Effector CD8-positive, alpha-beta T cell (primary cell): Measurements from ENCODE around the gene PFKFB2.
A peak's percentile ranks its signal among the peaks of the same experiment; 100 is the strongest.

ENCODE experiments used
- DNase-seq: peaks from one replicate; lab custom pipeline; 2025; lab: John Stamatoyannopoulos, UW

PFKFB2 gene

DNA sequence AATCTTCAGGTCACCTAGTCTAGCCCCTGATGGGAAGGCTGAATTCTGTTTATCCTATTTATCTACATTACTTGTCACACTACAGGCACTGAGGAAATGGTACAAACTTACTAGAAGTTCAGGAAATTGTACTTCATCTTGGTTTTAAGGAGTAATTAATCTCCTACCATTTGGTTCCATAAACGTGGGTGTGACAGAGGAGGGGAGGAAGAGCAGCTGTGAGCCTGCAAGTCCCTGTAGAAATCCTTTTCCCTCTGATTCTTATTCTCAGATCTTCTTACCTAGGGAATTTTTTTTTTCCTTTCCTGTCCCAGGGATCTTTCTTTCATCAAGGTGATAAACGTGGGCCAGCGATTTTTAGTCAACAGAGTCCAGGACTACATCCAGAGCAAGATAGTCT is 14.1 kb downstream of the PFKFB2 start:
- no peak for DNase-seq

DNA sequence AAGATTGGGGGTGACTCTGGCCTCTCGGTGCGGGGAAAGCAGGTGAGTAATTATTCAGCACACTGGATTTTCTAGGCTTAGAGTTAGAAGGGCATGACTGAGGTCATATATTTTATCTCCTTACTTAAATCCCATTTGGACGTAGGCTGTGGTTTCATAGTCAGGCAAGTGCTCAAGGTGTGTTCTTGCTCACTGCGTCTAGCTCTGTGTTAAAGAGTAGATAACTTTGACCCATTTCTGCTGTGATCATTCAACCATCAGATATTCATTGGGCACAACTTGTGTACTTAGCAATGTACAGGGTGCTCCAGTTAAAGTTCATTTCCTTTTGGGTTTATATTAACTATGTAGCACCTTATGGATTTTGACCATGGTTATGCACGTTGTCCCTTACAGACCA is 14.6 kb downstream of the PFKFB2 start:
- DNase-seq = no peak

DNA sequence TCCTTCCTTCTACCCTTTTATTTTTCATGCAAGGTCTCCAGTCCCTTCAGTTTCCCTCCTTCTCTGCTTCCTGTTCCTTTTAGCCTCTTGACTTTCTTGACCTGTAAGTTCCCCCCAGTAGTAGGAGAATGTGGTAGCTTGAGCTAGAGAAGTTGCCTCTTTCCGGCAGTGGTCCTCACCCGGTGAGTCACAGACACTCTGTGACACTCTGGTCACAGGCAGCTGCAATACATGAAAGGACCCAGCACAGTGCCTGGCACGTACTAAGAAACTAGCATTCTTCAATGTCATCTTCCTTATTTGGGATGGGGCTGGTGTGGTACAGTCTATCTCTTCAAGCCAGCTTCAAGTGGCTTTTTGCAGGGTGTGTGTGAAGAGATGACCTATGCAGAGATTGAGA is 16.0 kb downstream of the PFKFB2 start:
- no peak for DNase-seq

DNA sequence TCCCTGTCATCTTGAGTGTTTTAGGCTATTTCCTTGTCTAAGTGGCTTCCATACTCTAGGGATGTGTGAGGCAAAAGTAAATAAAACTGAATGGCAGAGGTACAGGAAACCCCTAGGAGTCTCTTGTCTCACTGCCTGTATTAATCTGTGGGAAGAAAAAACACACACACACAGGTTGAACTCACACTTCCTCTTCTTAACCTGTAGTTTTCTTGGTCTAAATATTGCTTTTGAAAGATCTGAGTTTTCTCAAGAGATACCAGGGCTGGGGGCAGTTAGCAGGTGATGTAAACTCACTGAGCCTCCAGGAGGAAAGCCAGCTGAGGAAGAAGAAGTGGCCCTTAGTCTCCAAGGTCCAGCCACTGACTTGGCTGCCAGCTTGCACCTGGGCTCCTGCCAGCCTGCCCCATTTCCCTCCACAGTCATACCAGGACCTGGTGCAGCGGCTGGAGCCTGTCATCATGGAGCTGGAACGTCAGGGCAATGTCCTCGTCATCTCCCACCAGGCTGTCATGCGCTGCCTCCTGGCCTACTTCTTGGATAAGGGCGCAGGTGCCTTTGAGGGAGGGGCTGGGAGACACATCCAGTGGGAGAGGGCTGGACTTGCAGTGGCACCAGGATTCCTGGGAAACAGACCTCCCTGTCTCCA is 16.9 kb downstream of the PFKFB2 start:
- no peak for DNase-seq

DNA sequence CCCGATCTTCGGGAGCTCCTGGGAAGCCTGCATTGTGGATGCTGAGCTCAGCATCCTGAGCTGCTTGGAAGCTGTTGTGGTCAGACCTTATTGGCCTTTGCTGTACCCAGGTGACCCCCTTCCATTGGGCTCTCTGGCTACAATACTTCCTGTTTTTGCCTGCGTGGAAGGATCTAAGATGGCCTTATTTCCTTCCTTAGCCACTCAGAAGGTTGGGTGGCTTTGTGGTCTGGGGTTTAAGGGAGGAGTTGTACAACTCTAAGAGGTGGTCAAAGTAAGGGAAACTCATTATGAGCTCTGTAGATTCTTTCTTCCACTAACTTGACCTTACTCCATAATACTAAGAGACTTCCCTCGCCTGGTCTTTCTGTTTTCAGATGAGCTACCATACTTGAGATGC is 17.7 kb downstream of the PFKFB2 start:
- no peak for DNase-seq

DNA sequence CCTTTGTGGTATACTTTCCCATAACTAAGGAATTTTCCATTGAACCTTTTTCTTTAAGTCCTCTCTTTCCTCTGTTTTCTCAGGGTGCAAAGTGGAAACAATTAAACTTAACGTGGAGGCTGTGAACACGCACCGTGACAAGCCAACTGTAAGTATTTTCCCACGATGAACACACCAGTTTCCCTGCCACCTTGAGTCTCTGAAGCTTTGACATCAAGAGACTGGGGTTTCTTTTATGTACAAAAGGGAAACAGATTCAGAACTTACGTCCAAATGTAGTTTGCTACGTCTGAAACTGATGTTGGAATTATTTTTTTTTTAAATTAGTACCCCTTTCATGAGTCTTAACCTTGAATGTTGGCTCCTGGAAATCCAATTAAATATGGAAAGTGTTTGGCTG is 18.4 kb downstream of the PFKFB2 start:
- peak; percentile 4 for DNase-seq

DNA sequence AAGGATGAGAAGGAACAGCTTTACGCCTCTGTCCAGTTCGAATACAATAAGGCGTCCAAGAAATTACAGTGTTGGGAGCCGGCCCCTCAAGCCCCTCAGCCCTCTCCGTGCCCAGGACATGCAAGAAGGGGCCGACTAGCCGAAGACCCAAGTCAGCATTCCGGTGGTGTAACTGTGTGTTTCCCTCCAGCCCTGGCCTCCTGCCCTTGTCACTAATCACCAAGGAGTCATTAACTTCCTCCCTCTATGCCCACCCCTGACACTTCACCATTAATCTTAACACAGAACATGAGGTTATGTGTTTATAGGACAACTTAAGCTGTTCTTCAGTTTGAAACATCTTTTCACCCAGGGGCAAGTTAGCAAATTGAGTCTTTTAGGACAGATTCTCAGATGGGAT is 19.2 kb downstream of the PFKFB2 start:
- no peak for DNase-seq

DNA sequence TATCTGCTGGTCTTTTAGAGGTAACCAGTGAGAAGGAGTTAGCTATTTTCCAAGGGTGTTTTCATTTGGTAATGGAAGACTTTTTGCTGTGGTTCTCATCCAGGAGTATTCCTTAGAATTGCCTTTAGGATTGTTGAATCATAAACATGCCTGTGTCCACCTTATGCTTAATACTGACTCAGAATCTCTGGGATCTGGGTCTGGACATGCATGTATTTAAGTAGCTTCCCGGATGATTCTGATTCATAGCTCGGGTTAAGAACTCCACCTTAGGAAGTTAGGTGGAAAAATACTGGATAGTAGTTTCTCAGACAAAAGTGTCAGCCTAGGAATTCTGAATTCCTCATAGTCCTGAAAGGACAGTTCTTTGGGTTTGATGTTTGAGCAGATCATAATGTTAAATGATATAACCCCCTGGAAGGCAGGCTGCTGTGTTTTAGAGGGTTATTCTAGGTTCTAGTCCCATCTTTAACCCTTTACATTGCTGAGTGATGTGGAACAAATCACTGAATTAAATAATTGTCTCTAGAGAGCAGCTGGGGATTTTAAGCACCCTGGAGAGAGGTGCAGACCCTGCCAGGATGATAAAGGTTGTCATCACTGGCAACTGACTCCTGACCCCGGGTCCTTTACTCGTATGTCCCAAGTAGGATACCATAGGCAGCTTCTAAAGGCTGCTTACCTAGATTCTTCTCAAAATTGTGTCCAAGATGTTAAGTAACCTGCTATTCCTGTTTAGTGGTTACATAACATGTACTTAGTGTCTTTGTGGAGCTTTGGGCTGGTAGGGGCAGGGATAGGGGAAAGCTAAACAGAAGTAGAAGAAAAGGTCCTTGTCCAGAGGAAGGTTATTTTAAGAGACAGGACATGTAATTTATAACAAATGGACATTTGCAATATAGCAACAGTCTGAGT is 21.1 kb downstream of the PFKFB2 start:
- no peak for DNase-seq

DNA sequence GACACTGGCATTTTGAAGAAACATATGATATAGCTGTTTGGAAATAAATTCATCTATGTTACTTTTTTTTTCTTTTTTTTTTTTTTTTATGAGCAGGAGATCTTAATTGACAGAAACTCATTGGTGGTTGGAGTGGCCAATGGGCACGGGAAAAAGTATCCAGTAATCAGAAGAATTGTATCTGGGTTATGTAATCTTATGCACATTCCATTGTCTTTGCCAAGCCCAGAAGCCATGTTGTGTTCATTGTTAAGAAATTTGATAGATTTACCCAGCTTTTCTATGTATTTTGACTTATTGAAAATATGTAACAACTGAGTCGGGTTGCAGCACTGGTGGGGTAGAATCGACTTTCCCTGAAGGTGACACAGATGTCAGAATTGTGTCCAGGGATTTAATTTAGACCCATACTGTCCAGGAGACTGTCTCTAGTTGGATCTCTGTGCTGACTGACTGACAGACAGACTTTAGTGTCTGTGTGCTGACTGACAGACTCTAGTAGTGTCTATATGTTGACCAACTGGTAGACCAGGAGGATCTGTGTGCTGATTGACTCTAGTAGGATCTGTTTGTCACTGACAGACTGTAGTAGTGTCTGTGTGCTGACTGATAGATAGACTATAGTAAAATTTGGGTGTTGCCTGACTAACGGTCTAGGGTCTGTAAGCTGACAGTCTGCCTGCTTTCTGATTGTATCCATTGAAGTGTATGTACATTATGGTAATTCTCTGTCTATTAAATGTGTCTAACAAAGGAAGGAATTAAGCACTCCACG is 23.3 kb downstream of the PFKFB2 start:
- no peak for DNase-seq

DNA sequence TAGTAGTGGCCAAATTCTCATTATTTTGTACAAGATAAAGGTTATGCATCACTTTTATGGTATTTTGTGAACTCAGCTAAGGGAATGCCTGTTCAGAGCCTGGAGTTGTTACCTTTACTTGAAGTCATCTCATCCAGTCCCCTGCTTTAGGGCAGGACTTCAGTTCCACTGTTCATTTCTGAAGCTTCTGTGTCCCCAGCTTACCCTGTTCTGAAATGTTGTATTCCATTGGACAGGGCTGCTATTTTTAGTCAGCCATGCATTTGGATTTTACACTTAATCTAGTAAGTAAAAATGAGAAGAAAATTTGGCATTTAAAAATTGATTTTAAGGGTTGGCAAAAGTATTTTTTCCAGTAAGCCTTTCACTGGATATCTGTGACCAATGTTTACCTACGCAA is 23.9 kb downstream of the PFKFB2 start:
- no peak for DNase-seq

DNA sequence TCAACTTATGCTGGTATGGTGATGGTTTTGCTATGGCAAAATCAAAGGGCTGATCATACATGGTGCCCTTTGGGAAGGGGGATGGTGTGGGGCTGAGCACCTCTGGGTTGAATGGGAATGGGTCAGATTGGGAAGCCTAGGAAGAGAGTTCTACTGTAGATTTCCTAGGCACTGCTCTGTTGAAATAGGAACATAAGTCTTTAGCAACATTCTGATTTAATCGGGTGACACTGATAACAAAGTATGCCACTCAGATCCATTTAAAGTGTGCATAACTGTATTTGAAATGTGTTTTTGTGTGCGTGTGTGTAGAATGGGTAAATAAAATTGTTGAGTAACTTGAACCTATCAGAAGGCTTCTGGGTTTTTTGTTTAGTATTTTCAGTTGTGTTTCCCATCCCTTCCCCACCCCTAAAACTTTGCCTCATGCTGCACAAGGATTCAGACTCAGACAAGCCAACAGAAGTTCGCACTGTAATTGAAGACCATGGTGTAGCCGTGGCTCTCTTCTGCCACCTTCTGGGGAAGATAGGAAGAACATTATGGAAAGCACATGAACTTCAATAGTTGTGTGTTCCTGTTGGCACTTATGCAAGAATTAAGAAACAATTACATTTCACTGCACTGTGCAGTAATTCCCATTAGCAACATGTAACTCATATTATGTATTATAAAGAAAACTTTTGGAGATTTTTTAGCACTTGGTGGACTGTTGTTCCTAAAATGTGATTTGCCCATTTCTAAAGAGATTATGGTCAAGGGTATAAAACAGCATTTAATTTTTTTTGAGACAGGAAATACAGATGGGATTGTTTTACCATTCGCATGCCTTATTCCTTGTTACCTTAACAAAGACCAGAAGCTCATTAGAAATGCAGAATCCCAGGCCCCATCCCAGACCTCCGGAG is 24.6 kb downstream of the PFKFB2 start:
- DNase-seq = peak; percentile 38

DNA sequence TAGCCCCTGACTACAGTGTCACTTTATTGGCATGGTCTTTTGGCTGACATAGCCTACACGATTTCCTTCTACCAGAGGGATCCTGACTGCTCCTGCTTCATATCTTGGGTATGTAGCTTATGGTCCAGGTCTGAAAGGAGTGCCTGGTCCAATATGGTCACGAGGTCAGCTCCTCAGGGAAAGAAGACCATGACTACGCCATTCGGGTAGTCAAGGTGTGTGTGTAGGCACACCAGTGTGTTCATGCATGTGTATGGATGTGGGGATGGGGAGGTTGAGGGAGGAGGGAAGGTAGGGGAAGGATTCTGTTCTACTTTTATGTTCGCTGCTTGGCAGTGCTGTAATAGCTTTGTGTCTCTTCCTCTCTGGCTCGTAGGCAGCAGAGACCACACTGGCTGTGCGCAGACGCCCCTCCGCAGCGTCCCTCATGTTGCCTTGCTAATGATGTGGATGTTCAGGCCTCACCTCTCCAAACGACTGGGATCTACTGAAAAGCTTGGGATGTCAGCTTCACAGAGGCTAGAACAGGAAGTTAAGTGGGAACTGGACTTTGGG is 25.6 kb downstream of the PFKFB2 start:
- no peak for DNase-seq

DNA sequence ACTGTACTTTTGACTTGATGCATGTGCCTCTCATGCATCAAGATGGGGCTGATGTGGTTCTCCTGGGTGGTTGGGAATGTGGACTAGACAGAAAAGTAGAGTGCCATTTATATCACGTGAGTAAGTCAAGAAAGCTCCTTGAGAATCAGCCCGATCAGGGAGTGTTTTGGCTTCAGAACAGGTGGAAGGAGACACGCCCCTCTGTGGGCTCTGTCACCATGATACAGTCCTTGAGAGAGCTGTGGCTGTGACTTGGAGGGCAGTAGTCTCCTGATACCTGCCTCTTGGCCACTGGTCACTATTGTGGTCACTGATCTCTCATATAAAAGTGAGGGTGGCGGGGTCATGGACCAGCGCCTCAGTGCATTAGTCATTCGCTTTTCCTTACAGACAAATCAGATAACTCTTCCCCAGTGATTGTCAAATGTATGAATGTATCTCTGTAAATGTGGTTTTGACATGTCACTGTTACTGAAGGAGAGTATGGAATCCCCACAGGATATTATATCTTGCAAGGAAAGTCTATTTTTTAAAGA is 26.7 kb downstream of the PFKFB2 start:
- DNase-seq = no peak

DNA sequence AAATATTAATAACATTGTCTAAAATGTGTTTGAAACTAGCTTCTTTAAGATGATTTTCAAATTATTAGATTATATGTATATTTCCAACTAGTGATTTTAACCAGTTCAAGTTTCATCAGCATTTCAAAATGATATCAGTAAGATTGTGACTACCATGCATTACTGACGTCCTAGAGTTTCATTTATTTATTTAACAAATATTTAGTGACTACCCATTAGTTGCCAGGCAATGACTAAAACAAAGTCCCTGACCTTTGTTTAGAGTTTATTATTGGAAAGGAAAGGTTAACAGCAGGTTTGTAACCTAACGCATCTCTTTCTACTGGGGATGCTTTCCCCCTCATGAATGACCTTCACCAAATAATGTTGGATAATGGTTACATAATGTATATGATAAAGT is 28.0 kb downstream of the PFKFB2 start:
- no peak for DNase-seq

DNA sequence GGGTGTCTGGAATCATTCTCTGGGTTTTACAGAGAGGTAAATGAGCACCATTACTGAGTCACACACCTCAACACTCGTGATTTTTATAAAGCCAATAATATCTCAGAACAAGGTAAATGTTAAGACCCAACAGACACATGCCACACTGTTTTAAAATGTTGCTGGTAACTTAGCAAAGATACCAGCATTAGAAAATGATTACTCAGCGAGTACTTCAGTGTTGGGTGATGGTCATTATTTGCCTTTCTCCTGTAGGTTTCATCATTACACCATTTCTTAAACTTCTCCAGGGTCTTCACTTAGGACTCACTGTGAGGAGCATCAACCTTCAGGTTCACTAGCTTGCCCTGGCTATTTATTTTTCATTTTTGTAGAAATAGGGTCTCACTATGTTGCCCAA is 28.7 kb downstream of the PFKFB2 start:
- DNase-seq = no peak

DNA sequence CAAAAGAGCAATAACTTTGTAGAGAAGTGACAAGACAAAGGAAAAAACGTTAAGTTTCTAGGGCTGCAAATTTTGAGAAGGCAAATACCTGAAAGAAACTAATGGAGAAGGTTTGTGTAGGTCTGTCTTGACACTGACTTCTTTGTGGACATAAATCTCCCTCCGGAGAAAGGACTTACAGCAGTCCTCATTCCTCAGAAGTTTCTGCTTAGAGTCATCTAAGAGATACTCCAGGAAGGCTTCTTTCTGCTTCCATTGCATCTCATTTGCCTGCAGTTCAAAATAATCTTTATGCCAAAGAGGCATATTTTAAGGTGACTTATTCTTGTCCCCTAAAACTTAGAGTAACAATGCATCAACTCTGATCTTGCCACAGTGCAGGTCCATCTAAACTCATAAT is 31.2 kb downstream of the PFKFB2 start:
- no peak for DNase-seq

DNA sequence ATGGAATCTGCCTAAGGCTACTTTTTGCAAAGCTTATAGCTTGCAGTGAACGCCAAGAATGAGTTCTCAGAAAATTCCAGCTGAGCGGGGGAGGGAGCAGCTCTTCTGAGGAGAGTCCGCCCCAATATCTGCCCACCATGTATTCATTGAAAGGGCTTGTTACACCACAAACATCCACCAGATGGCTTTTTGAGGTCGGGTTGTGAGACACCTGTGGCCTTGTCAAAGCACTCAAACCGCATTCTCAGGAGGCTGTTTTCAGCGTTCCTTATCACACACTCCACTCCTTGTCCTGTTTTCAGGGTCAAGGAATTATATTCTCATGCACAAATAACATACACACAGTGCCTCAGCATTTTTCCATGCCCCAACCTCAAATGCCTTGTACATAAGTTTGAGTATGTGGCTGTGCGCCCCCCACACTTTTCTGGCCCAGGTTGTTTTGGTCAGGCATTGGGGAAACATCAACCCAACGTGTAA is 31.7 kb downstream of the PFKFB2 start:
- peak; percentile 30 for DNase-seq

DNA sequence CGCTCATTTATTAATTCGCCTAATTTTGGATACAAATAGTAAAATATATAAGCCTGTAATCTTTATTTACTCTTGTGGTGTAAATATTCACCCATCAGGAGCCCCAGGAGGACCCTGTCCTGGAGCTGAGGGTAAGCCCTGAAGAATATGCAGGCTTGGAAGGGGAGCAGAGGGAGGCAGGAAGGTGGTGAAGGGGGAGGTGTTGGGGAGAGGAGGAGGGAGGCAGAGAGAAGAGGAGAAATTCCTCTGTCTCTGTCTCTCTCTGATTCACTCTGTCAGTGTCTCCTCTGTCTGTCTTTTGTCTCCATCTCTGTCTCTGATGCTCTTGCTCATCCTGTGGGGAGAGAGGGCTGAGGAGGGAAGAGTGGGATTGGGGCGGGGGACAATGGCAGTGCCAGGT is 32.8 kb downstream of the PFKFB2 start:
- DNase-seq = no peak

DNA sequence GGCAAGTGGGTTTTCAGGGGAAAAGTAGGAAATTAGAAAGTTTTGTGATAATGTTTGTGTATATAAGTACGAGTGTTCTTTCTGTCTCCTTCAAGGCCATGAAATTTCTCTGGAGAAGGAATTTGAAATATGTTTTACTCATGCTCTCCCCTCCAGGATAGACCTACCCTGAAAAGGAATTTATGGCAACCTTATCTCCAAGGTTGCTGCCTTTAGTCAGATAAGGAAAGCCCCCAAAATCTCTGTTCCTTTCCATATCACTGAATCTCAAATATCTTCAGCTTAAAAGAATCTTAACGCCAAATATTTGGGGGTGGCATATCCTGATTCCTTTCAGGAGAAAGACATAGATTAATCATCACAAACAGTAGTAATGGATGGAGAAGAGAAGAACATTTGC is 35.1 kb downstream of the PFKFB2 start:
- no peak for DNase-seq

DNA sequence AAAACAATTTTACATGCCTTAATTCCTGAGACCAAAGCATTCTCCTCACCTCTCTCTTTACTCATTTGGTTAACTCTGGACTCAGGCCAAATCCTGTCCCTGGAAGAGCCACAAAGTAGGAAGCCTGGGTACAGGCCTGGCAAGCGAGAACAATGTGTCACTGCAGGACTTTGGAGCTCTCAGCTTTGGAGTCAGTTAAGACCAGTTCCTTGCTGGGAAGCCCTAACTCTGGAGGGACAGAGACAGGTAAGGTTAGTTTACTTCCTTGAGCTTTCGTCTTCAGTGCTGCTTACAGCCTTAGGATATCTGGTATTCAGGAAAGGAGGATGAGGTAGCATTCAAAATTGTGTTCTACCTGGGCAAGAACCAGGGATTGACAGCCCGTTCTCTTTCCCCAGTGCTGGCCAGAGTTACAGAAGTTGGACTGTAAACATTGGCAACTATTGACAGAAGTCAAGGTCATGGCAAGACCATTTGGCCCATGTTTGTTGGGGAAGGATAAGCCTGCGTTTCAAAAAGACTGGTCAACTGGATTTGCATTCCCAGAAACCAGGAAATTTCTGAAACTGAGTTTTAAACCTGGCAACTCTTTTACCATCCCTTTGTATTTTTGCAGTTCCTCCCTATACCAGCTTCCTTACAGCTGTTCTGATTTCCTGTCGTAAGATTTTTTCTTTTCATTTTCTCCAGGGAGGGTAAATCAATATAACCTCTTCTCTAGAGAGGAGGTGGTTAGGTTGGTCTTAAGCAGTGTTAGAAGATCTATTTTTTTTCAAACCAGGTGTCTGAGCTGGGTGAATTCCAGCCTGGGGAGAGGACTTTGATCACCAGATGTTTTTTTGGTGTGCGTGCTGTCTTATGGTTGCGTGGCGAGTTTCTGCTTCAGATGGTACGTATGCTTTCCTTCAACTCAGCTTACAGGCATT is 35.9 kb downstream of the PFKFB2 start, which contains the start of gene C4BPB:
TSS of gene C4BPB (plus strand) at position 160 of the 926 bp plus-strand sequence. CDS start at position 832, 672 bp downstream.
- no peak for DNase-seq
